Mucosa of gallbladder (tissue), 1 donor: ENCODE results near the gene POLL. TPM values are rescaled to one million over a fixed set of nuclear protein-coding genes. Genes with fewer than 3 reads are reported as not detected.

Experiments used
- DNase-seq: peaks from one replicate; pipeline ENCODE4 v3.0.0-alpha.2; 2020; ENCODE audit warnings: low spot score
- total RNA-seq: library from RNA; stranded (reverse); gene quantifications from one replicate; pipeline ENCODE4 v1.2.1, GENCODE V29; 2021
- donor health status: DM: no; HTN: no; CAD: no.

POLL gene
- total RNA-seq, 1 donor from 2014 or later, result 45.7 TPM

GRCh38 chr10:101573885-101574753 is 13.9 kb downstream of the POLL start:
- DNase-seq, result no peak

GRCh38 chr10:101572785-101573184 is 15.3 kb downstream of the POLL start:
- DNase-seq, result no peak

GRCh38 chr10:101572126-101572525 is 15.9 kb downstream of the POLL start:
- DNase-seq, result no peak

GRCh38 chr10:101571271-101571925 is 16.7 kb downstream of the POLL start:
- no peak for DNase-seq

GRCh38 chr10:101570428-101571270 is 17.4 kb downstream of the POLL start:
- DNase-seq, result no peak

- peak; percentile 74 for DNase-seq
Measured at GRCh38 chr10:101569622-101570427, 18.2 kb downstream of the POLL start.

GRCh38 chr10:101569323-101569621 is 18.8 kb downstream of the POLL start:
- DNase-seq, result no peak

- DNase-seq, result no peak
Measured at GRCh38 chr10:101568054-101568745, 19.9 kb downstream of the POLL start.

- no peak for DNase-seq
Measured at GRCh38 chr10:101567165-101568006, 20.7 kb downstream of the POLL start.

GRCh38 chr10:101566333-101567164 is 21.5 kb downstream of the POLL start:
- no peak for DNase-seq

GRCh38 chr10:101565936-101566332 is 22.1 kb downstream of the POLL start:
- DNase-seq, result no peak

GRCh38 chr10:101565370-101565900 is 22.6 kb downstream of the POLL start:
- no peak for DNase-seq

GRCh38 chr10:101564490-101564991 is 23.5 kb downstream of the POLL start:
- DNase-seq, result no peak

GRCh38 chr10:101563497-101564040 is 24.5 kb downstream of the POLL start:
- no peak for DNase-seq

GRCh38 chr10:101563007-101563406 is 25.1 kb downstream of the POLL start:
- no peak for DNase-seq

- DNase-seq, result no peak
Measured at GRCh38 chr10:101562231-101562630, 25.8 kb downstream of the POLL start.

- DNase-seq, result no peak
Measured at GRCh38 chr10:101561068-101561915, 26.8 kb downstream of the POLL start.
